GM23338 (cell line): ENCODE data around the gene CCDC106. TPM values are rescaled to one million over a fixed set of nuclear protein-coding genes. Genes with fewer than 3 reads are reported as not detected.

Experiments
- ATAC-seq: fragments of 200-7000 bp; cut with Tn5 transposase; 3 replicates; pipeline ENCODE4 v1.9.1; 2020
- DNase-seq: peaks from one replicate; pipeline ENCODE4 v3.0.0-alpha.2; 2015; ENCODE audit warnings: low spot score
- H2AFZ ChIP-seq: fragments of 200-600 bp; sonication (generic); 2 replicates; pipeline ENCODE4 v1.8.0; 2016; ENCODE audit warnings: antibody characterized with exemption, mild to moderate bottlenecking, moderate library complexity
- H3F3A ChIP-seq: fragments of 200-600 bp; sonication (generic); replicated peaks from 2 replicates; pipeline ENCODE4 v1.8.0; 2017; ENCODE audit warnings: antibody characterized with exemption, mixed run types, low read depth
- H3K27ac ChIP-seq: fragments of 200-600 bp; sonication (generic); 2 replicates; pipeline ENCODE4 v1.6.1; 2016; ENCODE audit warnings: low read depth
- H3K27me3 ChIP-seq: fragments of 200-600 bp; sonication (generic); 2 replicates; pipeline ENCODE4 v1.8.0; 2016; ENCODE audit warnings: mild to moderate bottlenecking, mixed run types, moderate library complexity; ENCODE audit not compliant: insufficient read depth
- H3K36me3 ChIP-seq: fragments of 200-600 bp; sonication (generic); 2 replicates; pipeline ENCODE4 v1.8.0; 2016; ENCODE audit warnings: mild to moderate bottlenecking; ENCODE audit not compliant: insufficient read depth
- H3K4me1 ChIP-seq: fragments of 200-600 bp; sonication (generic); 2 replicates; pipeline ENCODE4 v1.8.0; 2016; ENCODE audit warnings: mild to moderate bottlenecking, moderate library complexity; ENCODE audit not compliant: insufficient read depth
- H3K4me2 ChIP-seq: fragments of 200-600 bp; sonication (generic); 2 replicates; pipeline ENCODE4 v1.7.1; 2017; ENCODE audit warnings: mixed run types
- H3K4me3 ChIP-seq: fragments of 200-600 bp; sonication (generic); 2 replicates; pipeline ENCODE4 v1.6.1; 2016; ENCODE audit warnings: mixed run types
- H3K79me2 ChIP-seq: fragments of 200-600 bp; sonication (generic); replicated peaks from 2 replicates; pipeline ENCODE4 v1.8.0; 2017; ENCODE audit warnings: mild to moderate bottlenecking; ENCODE audit not compliant: insufficient read depth
- H3K9me2 ChIP-seq: fragments of 200-600 bp; sonication (generic); 2 replicates; pipeline ENCODE4 v1.8.0; 2017; ENCODE audit not compliant: insufficient read depth
- H4K20me1 ChIP-seq: fragments of 200-600 bp; sonication (generic); replicated peaks from 2 replicates; pipeline ENCODE4 v1.8.0; 2017; ENCODE audit warnings: mild to moderate bottlenecking; ENCODE audit not compliant: insufficient read depth
- H3K27ac Mint-ChIP-seq: 2 replicates; pipeline ENCODE4 v1.8.0; 2020; ENCODE audit warnings: inconsistent platforms, mild to moderate bottlenecking, moderate library complexity, mixed read lengths
- H3K27me3 Mint-ChIP-seq: 3 replicates; pipeline ENCODE4 v1.8.0; 2022; ENCODE audit warnings: low read depth, mild to moderate bottlenecking, moderate library complexity, mixed read lengths, inconsistent platforms; ENCODE audit not compliant: insufficient read depth, poor library complexity
- H3K36me3 Mint-ChIP-seq: 3 replicates; pipeline ENCODE4 v1.8.0; 2021; ENCODE audit warnings: low read depth, mild to moderate bottlenecking, inconsistent platforms, moderate library complexity, mixed read lengths
- H3K4me1 Mint-ChIP-seq: 3 replicates; pipeline ENCODE4 v1.8.0; 2020; ENCODE audit warnings: mild to moderate bottlenecking, inconsistent platforms, mixed read lengths
- H3K4me3 Mint-ChIP-seq: 3 replicates; pipeline ENCODE4 v1.8.0; 2021; ENCODE audit warnings: moderate library complexity, mild to moderate bottlenecking, inconsistent platforms, mixed read lengths
- H3K9me3 Mint-ChIP-seq: 3 replicates; pipeline ENCODE4 v1.8.0; 2020; ENCODE audit warnings: moderate library complexity, mild to moderate bottlenecking, inconsistent platforms, mixed read lengths
- CREB1 ChIP-seq: fragments of 250-450 bp; sonication (Bioruptor Pico); IDR thresholded peaks from 2 replicates; pipeline ENCODE4 v1.5.0; 2020; ENCODE audit warnings: low read depth, mild to moderate bottlenecking, moderate library complexity
- EZH2 ChIP-seq: fragments of 200-600 bp; sonication (generic); IDR thresholded peaks from one replicate; pipeline ENCODE4 v1.8.0; 2017; ENCODE audit warnings: antibody characterized with exemption, mild to moderate bottlenecking, low read depth; ENCODE audit not compliant: unreplicated experiment
- EZH2phosphoT487 ChIP-seq: fragments of 200-600 bp; sonication (generic); IDR thresholded peaks from one replicate; pipeline ENCODE4 v1.8.1; 2018; ENCODE audit warnings: antibody characterized with exemption; ENCODE audit not compliant: unreplicated experiment
- JUNB ChIP-seq: IDR thresholded peaks from one replicate; pipeline ENCODE4 v1.6.1; 2016; ENCODE audit warnings: antibody characterized with exemption; ENCODE audit not compliant: unreplicated experiment
- NANOG ChIP-seq: IDR thresholded peaks from 2 replicates; pipeline ENCODE4 v1.6.1; 2016; ENCODE audit warnings: antibody characterized with exemption, borderline replicate concordance
- POLR2AphosphoS5 ChIP-seq: IDR thresholded peaks from 2 replicates; pipeline ENCODE4 v1.6.1; 2016; ENCODE audit warnings: antibody characterized with exemption, low read depth
- STAT1 ChIP-seq: IDR thresholded peaks from one replicate; pipeline ENCODE4 v1.6.1; 2016; ENCODE audit warnings: antibody characterized with exemption; ENCODE audit not compliant: unreplicated experiment
- ZNF114 ChIP-seq: fragments of 250-450 bp; sonication (Bioruptor Pico); IDR thresholded peaks from 2 replicates; pipeline ENCODE4 v1.5.0; 2020; ENCODE audit warnings: mild to moderate bottlenecking, moderate library complexity
- ZNF331 ChIP-seq: fragments of 250-450 bp; sonication (Bioruptor Pico); IDR thresholded peaks from 2 replicates; pipeline ENCODE4 v1.5.0; 2020; ENCODE audit warnings: low read depth, mild to moderate bottlenecking, moderate library complexity
- polyA plus RNA-seq: library from polyadenylated mRNA; unstranded; fragments of >200 nt; fragmentation: Nextera tagmentation; extraction: Ambion mirVana; gene quantifications from 2 replicates; pipeline ENCODE4 v1.2.1, GENCODE V29; 2016
- total RNA-seq: library from RNA; depleted of rRNA; stranded (reverse); fragments of >200 nt; shearing (Covaris generic); gene quantifications from 2 replicates; pipeline ENCODE4 v1.2.3, GENCODE V29; 2014
- TF ChIP-seq, protein P1 (sequence below): IDR thresholded peaks from one replicate; pipeline ENCODE4 v1.6.1; 2018; ENCODE audit warnings: antibody characterized with exemption; ENCODE audit not compliant: unreplicated experiment
- TF ChIP-seq, protein P2 (sequence below): IDR thresholded peaks from 2 replicates; pipeline ENCODE4 v1.6.1; 2016; ENCODE audit warnings: antibody characterized with exemption
- TF ChIP-seq, protein P3 (sequence below): fragments of 250-450 bp; sonication (Bioruptor Pico); IDR thresholded peaks from 2 replicates; pipeline ENCODE4 v1.5.0; 2020; ENCODE audit warnings: mild to moderate bottlenecking, moderate library complexity
- TF ChIP-seq, protein P4 (sequence below), 2 experiments: fragments of 200-600 bp in 1 of 2; sonication (generic) in 1 of 2; conservative IDR thresholded peaks; 2 replicates each; pipeline versions ENCODE4 v1.5.1 to v1.6.1; 2016 to 2017; ENCODE audit warnings: antibody characterized with exemption in 2 of 2, low read depth in 2 of 2, mild to moderate bottlenecking in 2 of 2, moderate library complexity in 1 of 2

Gene CCDC106
- total and polyA plus RNA-seq, 2 experiments from 2014 or later = 12.0 to 17.6 TPM

DNA sequence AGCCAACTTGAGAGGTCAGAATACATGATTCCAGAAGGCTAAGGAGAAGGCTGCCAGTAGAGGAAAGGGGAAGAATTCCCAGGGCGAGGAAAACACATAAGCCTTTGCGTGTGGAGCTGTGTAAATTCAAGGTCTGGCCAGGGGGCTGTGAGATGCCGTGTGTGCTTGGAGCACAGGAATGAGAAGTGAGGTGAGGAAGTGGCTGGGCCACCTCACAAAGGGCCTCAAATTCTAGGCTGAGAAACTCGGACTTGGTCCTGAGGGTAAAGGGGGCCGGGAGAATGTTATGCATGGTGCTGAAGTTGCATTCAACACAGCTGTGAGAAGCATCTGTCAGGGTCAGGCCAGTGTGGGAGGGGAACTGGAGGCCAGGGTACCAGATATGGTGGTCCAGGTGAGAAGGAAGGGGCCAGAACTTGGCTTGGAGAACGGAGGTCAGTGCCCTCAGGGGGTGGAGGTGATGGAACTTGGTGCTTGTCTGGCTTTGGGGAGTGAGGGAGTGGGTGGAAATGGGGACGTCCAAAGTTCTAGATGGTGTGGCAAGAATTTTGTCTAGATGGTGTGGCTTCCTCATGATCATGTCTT is 12.1 kb upstream of the CCDC106 start:
- no peak for TF ChIP-seq EZH2phosphoT487
- no peak for TF ChIP-seq ZNF114 (CRISPR knock-in tag)
- no peak for TF ChIP-seq NANOG
- no peak for TF ChIP-seq STAT1
- TF ChIP-seq, protein P1, sequence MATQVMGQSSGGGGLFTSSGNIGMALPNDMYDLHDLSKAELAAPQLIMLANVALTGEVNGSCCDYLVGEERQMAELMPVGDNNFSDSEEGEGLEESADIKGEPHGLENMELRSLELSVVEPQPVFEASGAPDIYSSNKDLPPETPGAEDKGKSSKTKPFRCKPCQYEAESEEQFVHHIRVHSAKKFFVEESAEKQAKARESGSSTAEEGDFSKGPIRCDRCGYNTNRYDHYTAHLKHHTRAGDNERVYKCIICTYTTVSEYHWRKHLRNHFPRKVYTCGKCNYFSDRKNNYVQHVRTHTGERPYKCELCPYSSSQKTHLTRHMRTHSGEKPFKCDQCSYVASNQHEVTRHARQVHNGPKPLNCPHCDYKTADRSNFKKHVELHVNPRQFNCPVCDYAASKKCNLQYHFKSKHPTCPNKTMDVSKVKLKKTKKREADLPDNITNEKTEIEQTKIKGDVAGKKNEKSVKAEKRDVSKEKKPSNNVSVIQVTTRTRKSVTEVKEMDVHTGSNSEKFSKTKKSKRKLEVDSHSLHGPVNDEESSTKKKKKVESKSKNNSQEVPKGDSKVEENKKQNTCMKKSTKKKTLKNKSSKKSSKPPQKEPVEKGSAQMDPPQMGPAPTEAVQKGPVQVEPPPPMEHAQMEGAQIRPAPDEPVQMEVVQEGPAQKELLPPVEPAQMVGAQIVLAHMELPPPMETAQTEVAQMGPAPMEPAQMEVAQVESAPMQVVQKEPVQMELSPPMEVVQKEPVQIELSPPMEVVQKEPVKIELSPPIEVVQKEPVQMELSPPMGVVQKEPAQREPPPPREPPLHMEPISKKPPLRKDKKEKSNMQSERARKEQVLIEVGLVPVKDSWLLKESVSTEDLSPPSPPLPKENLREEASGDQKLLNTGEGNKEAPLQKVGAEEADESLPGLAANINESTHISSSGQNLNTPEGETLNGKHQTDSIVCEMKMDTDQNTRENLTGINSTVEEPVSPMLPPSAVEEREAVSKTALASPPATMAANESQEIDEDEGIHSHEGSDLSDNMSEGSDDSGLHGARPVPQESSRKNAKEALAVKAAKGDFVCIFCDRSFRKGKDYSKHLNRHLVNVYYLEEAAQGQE = no peak
- TF ChIP-seq, protein P2, sequence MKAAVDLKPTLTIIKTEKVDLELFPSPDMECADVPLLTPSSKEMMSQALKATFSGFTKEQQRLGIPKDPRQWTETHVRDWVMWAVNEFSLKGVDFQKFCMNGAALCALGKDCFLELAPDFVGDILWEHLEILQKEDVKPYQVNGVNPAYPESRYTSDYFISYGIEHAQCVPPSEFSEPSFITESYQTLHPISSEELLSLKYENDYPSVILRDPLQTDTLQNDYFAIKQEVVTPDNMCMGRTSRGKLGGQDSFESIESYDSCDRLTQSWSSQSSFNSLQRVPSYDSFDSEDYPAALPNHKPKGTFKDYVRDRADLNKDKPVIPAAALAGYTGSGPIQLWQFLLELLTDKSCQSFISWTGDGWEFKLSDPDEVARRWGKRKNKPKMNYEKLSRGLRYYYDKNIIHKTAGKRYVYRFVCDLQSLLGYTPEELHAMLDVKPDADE = no peak
- no peak for TF ChIP-seq CREB1 (CRISPR knock-in tag)
- TF ChIP-seq EZH2 = no peak
- TF ChIP-seq, protein P3, sequence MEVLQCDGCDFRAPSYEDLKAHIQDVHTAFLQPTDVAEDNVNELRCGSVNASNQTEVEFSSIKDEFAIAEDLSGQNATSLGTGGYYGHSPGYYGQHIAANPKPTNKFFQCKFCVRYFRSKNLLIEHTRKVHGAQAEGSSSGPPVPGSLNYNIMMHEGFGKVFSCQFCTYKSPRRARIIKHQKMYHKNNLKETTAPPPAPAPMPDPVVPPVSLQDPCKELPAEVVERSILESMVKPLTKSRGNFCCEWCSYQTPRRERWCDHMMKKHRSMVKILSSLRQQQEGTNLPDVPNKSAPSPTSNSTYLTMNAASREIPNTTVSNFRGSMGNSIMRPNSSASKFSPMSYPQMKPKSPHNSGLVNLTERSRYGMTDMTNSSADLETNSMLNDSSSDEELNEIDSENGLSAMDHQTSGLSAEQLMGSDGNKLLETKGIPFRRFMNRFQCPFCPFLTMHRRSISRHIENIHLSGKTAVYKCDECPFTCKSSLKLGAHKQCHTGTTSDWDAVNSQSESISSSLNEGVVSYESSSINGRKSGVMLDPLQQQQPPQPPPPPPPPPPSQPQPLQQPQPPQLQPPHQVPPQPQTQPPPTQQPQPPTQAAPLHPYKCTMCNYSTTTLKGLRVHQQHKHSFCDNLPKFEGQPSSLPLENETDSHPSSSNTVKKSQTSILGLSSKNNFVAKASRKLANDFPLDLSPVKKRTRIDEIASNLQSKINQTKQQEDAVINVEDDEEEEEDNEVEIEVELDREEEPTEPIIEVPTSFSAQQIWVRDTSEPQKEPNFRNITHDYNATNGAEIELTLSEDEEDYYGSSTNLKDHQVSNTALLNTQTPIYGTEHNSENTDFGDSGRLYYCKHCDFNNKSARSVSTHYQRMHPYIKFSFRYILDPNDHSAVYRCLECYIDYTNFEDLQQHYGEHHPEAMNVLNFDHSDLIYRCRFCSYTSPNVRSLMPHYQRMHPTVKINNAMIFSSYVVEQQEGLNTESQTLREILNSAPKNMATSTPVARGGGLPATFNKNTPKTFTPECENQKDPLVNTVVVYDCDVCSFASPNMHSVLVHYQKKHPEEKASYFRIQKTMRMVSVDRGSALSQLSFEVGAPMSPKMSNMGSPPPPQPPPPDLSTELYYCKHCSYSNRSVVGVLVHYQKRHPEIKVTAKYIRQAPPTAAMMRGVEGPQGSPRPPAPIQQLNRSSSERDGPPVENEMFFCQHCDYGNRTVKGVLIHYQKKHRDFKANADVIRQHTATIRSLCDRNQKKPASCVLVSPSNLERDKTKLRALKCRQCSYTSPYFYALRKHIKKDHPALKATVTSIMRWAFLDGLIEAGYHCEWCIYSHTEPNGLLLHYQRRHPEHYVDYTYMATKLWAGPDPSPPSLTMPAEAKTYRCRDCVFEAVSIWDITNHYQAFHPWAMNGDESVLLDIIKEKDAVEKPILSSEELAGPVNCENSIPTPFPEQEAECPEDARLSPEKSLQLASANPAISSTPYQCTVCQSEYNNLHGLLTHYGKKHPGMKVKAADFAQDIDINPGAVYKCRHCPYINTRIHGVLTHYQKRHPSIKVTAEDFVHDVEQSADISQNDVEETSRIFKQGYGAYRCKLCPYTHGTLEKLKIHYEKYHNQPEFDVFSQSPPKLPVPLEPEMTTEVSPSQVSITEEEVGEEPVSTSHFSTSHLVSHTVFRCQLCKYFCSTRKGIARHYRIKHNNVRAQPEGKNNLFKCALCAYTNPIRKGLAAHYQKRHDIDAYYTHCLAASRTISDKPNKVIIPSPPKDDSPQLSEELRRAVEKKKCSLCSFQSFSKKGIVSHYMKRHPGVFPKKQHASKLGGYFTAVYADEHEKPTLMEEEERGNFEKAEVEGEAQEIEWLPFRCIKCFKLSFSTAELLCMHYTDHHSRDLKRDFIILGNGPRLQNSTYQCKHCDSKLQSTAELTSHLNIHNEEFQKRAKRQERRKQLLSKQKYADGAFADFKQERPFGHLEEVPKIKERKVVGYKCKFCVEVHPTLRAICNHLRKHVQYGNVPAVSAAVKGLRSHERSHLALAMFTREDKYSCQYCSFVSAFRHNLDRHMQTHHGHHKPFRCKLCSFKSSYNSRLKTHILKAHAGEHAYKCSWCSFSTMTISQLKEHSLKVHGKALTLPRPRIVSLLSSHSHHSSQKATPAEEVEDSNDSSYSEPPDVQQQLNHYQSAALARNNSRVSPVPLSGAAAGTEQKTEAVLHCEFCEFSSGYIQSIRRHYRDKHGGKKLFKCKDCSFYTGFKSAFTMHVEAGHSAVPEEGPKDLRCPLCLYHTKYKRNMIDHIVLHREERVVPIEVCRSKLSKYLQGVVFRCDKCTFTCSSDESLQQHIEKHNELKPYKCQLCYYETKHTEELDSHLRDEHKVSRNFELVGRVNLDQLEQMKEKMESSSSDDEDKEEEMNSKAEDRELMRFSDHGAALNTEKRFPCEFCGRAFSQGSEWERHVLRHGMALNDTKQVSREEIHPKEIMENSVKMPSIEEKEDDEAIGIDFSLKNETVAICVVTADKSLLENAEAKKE (CRISPR knock-in tag) = no peak
- TF ChIP-seq JUNB = no peak
- no peak for TF ChIP-seq ZNF331 (CRISPR knock-in tag)
- TF ChIP-seq, protein P4, sequence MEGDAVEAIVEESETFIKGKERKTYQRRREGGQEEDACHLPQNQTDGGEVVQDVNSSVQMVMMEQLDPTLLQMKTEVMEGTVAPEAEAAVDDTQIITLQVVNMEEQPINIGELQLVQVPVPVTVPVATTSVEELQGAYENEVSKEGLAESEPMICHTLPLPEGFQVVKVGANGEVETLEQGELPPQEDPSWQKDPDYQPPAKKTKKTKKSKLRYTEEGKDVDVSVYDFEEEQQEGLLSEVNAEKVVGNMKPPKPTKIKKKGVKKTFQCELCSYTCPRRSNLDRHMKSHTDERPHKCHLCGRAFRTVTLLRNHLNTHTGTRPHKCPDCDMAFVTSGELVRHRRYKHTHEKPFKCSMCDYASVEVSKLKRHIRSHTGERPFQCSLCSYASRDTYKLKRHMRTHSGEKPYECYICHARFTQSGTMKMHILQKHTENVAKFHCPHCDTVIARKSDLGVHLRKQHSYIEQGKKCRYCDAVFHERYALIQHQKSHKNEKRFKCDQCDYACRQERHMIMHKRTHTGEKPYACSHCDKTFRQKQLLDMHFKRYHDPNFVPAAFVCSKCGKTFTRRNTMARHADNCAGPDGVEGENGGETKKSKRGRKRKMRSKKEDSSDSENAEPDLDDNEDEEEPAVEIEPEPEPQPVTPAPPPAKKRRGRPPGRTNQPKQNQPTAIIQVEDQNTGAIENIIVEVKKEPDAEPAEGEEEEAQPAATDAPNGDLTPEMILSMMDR (conservative IDR thresholded peaks at IDR 0.05; ENCODE audit: low read depth in 2 of 2) = no peak
- TF ChIP-seq POLR2AphosphoS5 = no peak

More for the DNA sequence above, 12.1 kb upstream of the CCDC106 start:
- Histone ChIP-seq H3F3A (peaks cover 25% of the 10 kb centered on the region), H3K4me2 (peak overlapping the region; percentile 98), H3K9me2 (peaks cover 3% of the 10 kb centered on the region; the same call in 1 of the 2 replicates), H3K4me3 (peak overlapping the region; percentile 84), H3K4me1 (peaks cover 9% of the 10 kb centered on the region), H3K36me3 (no peaks in the 10 kb centered on the region), H2AFZ (no peak overlapping the region), H3K27me3 (no peaks in the 10 kb centered on the region), H4K20me1 (peaks cover 5% of the 10 kb centered on the region; the same call in 1 of the 2 replicates), H3K79me2 (peaks cover 17% of the 10 kb centered on the region), H3K27ac (no peak overlapping the region)
- H3K9me3 Mint-ChIP-seq = peaks cover 11% of the 10 kb centered on the region
- peak overlapping the region; percentile 100 for H3K4me3 Mint-ChIP-seq
- peaks cover 30% of the 10 kb centered on the region for H3K4me1 Mint-ChIP-seq
- DNase-seq = no peak
- 0 out of 2 replicates have a peak overlapping the region, but pooled peaks have one; percentile 99 for H3K27ac Mint-ChIP-seq
- peaks cover 20% of the 10 kb centered on the region for H3K36me3 Mint-ChIP-seq
- peaks cover 24% of the 10 kb centered on the region for H3K27me3 Mint-ChIP-seq
- ATAC-seq = no peak
